DMS153 (cell line): Measurements from ENCODE around the gene RFTN1.

Experiments
- DNase-seq: peaks from one replicate; lab custom pipeline; 2025; lab: John Stamatoyannopoulos, UW

The RFTN1 gene

DNA sequence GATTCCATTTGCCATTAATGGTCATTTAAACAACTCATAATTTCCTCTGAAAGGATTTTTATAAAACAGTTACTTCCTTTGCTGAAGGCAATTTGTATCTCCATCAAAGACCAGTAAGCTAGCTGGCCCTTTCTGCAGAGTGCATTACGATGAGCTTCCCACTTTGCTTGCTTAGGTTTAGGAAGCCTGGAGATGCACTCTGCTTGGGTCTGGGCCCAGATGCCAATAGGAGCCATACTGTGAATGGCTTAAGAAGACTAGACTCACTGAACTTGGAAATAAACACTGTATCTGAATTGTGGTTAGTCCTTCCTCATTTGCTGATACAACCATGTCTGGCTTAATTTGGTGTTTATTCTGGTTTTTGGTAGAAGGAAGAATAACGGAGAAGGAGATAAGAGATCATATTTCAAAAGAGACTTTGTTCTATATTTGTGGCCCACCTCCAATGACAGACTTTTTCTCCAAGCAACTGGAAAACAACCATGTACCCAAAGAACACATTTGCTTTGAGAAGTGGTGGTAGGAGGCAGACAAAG lies 210.4 kb downstream of the RFTN1 start:
- DNase-seq, result no peak

DNA sequence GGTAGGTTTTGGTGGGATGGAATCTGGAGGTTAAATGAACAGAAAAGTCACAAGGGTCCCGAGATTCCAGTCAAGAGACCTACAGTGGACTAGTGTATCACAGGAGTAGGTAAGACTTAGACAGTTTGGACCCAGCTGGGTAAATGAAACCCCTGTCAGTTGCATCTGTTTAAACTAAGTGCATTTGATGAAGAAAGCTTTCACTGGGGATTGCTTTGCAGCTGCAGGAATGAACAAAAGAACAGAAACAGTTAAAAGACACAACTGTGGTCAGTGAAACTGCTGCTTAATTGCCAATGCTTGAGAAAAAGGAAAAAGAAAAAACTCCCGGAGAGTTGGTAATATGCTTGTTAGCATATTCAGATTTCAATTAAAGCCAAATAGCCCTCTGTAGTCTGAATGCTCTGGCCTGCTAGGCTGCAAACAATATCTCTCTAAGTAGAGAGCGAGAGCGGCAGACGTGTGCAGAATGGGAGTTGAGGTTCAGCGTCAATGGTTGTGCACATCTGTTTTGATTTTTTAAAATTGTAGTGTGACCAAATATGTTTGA lies 211.3 kb downstream of the RFTN1 start:
- DNase-seq, result no peak

DNA sequence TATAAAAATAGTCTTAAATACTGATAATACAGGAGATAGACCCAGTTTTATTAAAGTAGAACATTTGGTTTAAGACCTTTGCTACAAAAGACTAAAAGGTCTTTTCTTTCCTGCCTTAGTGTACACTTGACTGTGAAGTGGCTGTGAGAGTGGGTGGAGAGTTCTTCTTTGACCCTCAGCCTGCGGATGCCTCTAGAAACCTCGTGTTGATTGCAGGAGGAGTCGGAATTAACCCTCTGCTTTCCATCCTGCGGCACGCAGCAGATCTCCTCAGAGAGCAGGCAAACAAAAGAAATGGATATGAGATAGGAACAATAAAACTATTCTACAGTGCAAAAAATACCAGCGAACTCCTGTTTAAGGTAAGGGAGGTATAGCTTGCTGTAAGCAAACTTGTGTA lies 212.0 kb downstream of the RFTN1 start:
- DNase-seq, result no peak

DNA sequence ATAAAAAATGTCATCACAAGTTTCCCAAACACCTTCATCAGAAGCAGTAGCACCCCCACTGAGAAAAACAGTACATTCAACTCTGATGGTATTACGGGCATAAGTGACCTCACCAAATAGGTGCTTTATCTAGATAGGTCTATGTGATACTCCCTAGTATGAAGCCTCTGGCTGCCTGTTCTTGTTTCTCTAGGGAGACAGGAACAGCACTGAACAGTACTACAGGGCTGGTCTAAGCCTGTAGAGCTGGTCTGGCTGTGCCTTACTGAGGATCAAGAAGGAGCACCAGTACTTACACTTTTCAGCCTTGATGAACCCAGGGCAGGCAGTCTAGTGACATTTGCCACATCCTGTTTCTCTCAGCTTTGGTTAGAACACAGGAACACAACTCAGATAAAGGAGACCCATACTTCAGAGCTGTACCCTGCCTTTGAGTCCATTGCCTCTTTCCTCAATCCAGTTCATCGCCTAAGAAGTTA lies 212.6 kb downstream of the RFTN1 start:
- no peak for DNase-seq

DNA sequence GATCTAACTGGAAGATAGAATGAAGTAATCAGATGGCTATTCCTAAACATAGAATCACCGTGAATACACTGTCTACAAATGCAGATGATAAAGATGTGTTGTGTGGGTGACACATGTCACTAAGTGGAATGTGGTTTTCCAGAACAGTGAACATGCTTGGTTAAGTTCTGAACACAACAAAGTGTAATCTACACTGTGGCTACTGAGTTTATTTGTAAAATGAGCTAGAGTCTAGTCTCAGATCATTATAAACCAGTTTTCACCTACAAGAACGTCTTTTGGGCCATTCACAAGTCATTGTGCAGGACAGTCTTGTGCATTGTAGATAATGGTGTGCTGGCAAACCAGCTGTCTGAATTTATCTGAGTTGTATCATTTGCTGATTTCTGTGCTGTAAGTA lies 213.2 kb downstream of the RFTN1 start:
- DNase-seq, result no peak

DNA sequence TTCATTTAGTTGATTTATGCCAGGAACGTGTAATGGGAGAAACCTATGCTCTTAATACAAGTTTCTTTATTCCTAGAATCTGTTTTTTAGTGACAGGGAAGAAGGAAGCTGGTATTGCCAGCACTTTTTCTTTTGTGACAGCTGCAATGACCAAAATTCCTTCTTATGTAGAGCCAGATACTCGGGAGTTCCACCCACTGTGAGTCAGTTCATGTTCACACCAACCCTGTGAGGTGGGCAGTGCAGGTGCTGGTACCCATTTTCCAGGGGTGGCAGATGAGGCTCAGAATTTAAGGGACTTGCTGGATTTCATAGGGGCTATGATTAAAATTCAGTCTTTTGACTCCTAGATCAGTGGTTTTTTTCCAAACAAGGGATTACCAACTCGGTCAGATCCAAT lies 213.8 kb downstream of the RFTN1 start:
- no peak for DNase-seq

DNA sequence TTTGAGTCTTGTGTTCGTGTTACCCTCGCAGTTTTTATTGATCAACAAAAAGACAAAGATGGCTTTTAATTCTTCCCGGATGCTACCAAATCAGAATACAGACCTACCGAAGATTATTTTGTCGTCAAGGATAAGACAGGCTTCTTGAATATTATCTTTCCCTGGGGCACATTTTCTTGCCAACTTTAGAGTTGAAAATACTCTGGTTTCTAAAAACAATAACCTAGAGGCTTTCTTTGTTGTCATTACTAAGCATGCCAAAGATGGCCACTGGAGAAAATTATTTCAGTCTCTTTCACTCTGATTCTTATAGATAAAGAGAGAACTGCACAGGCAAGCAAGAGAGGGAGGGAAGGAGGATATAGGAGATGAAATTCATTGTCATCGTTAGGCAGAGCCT lies 214.6 kb downstream of the RFTN1 start:
- no peak for DNase-seq

DNA sequence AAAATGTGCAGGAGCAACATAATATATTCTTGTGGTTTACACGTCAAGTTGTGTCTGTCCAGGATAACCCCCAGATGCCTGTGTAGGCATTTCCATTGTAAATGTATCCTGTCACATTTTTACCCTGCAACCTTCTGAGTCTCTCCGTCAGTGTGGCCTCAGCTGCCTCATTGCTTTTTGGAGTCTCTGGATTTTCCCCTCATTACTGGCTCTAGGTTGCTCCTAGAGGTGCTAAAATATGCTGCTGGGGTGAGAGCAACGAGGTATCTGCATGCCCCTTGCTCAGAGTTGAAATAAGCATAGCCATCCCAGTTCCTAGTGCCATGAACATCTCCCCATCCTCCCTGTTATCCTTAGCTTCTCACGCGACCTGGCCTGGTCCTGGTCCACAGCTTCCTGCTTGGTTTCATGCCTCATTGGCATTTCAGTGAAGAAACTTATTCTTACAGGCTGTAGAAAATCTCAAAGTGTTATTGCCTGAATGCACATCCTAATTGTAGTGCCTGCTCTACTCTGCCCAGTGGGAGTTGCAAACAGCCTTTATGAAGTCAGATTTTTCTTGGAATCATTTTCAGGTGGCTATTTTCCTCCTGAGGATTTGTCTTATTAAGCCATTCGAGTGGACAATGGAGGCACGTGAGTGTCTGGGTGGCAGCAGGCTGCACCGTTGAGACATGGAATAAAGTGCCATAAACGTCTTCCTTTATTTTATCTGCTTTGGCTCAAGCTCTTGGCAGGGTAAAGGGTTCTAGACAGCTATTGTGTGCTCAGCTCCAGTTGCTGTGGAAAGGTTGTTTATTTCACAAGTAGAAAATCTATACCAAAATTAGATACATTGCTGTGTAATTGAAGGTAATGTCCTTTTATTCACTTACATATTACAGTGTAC lies 215.3 kb downstream of the RFTN1 start:
- DNase-seq, result no peak

DNA sequence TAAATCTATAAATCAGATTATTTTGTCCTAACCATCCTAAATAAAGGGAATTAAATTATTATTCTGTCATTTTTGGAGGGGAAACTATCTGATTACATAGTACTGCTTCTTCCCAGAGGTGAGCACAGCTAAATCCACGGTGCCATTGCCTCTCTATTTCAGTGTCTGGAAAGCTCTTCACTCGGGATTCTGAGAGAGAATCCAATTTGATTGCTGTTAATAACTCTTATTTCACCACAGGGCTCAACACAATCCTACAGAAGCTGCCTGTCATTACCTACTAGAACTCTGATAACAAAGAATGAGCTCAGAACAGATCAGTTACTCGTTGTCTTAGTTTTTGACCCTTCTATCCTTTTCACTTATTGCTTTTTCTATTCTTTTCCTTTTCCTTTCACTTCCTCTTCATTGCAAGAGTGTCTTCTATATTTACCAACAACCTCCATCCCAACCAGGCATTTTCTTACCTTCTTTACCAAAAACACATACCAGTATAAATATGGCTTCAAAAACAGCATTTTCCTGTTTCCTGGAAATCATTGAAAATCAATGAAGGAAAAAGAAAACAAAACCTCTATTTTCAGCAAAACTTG lies 218.1 kb downstream of the RFTN1 start:
- no peak for DNase-seq

DNA sequence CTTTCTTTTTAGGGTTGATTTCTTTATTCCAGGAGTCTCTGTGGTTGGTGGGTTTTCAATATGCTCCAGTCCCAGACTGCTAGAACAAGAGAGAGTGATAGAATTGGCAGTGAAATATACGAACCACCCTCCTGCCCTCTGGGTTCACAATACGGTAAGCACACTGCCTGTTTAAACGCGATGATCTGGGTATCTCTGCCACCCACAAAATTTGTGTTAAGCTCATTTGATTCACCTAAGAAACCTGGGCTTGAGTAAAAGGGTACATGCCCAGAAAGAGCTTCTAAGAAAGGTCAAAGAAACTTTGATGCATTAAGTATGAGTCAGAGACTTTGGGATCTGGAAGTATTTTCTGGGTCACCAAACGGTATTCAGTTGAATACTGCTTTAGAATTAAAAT lies 218.7 kb downstream of the RFTN1 start:
- DNase-seq, result no peak

DNA sequence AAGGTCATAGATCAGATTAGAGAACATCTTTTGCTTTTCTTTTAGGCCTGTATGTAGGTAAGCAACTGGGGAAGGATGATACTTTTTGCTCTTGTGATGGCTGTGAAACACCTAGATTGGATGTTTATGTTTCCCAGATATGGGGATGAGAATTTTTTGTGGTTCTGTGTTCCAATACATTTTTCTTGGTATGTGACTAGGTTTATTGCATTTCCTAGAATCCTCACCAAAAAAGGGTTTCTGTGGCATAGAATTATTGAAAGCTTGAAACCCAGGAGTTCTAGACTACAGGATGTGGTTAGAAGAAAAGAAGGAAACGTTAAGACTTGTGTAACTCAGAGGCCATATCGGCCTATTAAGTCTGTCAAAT lies 222.7 kb downstream of the RFTN1 start:
- no peak for DNase-seq

DNA sequence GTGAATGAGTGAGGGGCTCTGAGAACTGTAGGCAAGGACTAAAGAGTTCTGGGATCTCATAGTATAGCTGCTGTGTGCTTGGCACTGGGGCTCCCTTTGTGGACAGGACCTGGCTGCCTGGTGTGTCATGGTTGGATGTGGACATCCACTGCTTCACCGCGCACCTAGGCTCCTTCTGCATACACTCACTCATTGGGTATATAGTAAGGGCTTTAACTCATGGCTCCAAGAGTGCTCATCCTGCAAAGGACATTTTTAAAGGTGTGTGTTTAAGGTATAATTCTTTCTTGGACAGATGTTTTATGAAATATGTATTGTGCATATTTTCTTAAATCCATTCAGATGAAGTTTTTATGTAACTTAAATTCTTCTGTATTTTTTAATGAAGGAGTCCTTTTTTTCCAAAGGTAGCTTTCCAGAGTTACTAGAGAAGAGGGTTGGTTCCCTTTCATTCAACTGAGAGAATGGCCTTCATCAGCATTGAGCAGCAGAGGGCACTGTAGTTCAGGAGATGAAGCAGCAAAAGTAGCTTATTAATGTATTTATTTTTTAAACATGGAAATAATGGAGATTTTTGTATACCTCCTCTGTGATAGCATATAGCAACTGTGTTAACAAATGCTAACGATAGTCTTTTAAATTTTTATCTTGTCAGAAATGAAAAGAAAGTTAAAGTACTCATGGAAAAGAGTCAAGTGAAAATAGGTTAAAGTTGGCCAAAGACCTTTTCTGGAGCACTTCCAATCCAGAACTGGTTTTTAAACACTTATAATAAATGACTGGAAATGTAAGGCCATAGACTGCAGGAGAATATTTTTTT lies 223.3 kb downstream of the RFTN1 start:
- DNase-seq, result no peak

DNA sequence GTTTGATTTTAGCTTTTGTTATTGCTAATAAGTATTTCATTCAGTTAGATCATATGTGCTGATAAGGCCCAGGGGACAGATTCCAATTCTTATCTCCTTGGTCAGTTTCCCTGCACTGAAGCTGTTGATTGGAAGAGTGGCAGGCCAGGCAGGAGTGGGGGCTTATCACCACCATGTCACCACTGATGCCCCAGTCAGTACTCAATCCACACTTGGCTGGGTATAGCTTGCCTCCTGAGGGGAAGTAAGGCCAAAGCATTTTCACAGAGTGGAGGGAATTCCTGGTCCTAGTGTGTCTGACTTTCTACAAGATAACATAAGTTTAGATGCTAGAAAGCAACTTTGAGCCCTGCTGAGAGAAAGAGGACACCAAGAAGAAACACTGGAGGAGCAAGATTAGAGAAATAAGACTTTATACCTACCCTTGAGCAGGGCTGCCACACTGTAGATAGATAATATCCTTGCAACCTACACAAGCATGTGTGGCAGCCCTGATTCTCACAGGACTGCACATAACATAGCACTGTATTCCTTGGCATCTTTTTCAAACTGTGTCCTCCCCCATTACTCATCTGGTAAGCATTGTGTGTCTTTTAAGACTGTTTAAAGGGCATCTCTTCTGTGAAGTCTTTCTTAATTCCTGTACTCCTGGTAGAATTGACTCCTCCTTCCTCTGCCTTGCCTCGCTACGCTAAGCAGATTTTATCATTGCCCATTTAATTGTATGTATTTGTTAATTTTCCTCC lies 224.2 kb downstream of the RFTN1 start:
- no peak for DNase-seq

DNA sequence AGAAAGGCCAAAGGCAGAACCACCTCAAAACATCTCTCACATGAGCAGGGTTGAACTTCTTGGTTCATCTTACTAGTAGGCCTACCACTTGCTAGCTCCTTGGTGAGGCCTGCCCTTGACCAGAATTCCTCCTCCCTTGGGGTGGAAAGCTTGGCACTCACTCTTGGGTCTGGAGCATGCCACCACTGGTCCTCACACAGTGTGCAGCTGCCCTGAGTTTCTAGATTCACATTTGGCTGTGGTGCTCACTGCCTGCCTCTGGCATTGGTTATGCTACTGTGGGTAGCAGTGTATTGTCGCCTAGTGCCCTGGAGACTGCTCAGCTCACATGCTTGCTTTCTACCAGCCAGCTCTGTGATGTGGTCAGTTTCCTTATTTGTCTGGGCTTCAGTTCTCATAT lies 224.8 kb downstream of the RFTN1 start:
- no peak for DNase-seq

DNA sequence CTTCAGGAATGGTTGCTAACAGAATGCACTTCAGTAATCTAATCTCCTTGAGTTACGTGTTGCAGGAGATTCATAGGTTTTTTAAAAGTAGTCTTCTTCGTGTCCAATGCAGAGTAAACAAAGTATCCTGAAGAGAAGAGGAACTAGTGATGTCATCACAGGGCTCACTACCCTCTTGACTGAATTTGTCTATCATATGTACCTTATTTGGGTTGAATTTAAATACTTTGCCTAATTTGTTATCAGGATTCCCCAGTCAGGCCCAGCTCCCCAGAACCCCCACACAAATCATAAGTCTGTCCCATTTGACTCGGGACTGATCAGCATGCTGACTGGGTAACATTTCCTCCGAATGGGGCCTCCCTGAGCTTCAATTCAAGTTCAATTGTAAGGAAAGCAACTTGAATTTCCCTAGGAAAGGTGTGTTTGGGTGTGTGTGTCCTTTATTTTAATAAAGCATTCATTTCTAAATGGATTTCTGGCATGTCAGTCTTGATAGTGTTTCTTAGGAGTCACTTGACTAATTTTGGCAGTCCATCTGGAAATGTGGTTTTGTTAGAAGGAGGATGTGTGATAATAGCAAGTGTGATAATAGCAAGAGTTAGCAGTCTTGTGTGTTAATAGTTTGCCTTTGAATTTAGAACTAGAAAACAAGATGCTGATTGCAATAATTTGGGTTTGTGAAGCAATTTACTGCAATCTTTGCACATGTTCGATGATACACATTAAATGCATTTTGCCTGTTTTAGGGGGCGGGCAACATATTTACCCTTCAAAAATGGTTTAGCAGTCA lies 226.6 kb downstream of the RFTN1 start:
- DNase-seq, result no peak

DNA sequence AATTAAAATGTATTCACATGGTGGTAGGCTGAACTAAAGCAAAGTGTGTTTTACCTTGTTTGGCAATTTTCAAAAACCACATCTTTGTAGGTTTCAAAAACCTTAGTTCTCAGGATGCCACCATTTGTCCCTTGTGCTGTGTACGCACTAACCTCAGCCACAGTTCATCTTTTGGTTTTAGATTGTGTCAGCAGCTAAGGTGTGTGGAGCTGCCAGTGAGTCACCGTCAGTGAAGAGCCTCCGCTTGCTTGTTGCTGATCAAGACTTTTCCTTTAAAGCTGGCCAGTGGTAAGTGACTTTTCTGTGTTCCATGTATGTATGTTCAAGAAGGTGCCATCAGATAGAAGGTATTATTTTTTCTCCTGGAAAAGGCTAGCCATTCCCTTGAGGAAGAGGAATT lies 227.3 kb downstream of the RFTN1 start:
- no peak for DNase-seq

DNA sequence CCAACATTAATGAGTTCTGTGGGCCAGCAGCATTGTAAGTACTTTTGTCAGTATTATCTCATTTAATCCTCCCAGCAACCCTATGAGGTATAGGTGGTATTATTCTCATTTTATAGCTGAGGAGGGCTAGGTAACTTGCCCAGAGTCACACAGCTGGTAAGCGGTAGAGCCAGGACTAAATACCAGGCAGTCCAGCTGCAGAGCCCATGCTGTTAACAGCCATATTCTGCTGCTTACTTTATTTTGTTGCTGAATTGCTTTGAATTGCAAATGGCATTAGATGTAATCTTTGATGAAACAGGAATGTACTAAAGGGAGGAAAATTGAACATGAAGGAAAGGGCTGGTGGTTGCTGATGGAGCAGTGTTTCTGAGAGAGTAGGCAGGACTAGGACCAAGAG lies 228.9 kb downstream of the RFTN1 start:
- DNase-seq, result no peak

DNA sequence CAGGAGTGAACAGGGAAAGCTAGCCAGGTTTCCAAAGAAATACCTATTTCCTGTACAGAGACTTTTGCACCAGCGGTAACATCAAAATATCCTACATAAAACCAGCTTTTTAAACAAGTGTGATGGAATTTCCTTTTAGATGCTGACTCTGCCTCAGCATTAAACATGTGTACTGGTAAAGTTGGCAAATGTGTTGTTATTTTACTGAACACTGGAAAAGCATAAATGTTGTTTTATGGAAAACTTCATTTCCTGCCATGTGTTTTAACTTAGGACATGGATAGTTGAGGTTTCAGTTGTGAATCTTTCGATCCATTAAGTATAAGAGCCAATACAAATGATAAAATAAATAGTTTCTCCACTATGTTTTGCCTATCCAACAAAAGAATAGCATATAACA lies 232.8 kb downstream of the RFTN1 start:
- DNase-seq, result no peak

DNA sequence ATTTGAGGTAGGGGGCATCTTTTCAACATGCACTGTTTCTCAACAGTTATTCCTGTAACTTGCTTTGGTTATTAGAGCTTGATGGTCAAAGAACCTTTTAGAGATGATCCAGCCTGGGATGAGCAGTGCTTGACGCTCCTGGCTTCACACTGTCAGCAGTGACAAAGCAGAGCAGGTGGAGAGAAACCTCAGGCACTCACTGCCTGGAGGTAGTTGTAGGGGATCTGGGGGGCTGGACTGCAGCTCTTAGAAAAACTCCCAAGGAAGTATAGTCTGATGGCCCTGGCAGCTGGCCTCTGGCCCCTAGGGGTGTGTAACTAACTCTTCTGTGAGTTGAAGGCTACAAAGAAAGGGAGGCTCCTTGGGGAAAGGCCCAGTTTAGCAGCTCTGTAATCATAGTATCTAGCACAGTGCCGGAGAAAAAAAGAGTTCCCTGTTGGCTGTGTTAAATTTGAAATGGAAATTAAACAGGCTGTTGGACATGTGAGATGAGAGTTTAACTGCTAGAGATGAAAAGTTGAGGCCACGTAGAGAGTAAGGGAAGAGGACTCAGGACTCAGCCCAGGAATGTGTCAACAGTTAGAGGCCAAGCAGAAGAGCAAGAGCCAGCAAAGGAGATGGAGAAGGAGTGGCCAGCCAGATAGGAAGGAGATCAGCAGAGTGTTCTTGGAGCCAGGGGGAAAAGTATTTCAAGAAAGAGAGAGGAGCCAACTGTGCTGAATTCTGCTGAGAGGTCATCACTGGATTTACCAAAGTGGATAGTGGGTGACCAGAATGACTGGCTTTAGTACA lies 234.3 kb downstream of the RFTN1 start:
- no peak for DNase-seq

DNA sequence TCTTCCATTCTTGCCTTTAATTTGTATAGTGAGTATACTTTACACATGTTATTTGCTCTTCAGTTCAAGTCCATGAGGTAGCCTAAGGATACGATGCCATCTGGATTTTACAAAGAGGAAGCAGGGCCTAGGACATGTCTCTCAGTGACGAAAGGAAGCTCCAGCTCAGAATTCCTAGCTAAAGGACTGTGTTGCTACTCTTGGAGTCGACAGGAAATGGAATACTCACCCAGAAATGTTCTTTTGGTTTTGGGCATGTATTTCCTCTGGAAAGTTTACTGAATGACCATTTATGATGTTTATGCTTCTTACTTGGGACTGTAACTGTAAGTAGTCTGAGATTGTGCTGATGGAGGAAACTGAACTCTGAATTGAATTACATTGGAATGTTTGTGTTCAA lies 236.0 kb downstream of the RFTN1 start:
- no peak for DNase-seq
